Measurements from ENCODE around the gene TTC13. TPM values are rescaled to one million over a fixed set of nuclear protein-coding genes. Genes with fewer than 3 reads are reported as not detected.
A peak's percentile ranks its signal among the peaks of the same experiment; 100 is the strongest.

The TTC13 gene, protein sequence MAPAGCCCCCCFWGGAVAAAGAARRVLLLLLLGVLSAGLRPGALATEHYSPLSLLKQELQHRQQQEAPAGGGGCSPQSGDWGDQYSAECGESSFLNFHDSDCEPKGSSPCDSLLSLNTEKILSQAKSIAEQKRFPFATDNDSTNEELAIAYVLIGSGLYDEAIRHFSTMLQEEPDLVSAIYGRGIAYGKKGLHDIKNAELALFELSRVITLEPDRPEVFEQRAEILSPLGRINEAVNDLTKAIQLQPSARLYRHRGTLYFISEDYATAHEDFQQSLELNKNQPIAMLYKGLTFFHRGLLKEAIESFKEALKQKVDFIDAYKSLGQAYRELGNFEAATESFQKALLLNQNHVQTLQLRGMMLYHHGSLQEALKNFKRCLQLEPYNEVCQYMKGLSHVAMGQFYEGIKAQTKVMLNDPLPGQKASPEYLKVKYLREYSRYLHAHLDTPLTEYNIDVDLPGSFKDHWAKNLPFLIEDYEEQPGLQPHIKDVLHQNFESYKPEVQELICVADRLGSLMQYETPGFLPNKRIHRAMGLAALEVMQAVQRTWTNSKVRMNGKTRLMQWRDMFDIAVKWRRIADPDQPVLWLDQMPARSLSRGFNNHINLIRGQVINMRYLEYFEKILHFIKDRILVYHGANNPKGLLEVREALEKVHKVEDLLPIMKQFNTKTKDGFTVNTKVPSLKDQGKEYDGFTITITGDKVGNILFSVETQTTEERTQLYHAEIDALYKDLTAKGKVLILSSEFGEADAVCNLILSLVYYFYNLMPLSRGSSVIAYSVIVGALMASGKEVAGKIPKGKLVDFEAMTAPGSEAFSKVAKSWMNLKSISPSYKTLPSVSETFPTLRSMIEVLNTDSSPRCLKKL
- total RNA-seq (10 to 100 TPM; 10.2 to 18.5 TPM), polyA plus RNA-seq (ENCODE audit: insufficient read depth, low read depth, low replicate concordance) (7.5 TPM)
- long read RNA-seq, donor 1 = 0 reads
- long read RNA-seq, donor 2 = 0 reads

DNA sequence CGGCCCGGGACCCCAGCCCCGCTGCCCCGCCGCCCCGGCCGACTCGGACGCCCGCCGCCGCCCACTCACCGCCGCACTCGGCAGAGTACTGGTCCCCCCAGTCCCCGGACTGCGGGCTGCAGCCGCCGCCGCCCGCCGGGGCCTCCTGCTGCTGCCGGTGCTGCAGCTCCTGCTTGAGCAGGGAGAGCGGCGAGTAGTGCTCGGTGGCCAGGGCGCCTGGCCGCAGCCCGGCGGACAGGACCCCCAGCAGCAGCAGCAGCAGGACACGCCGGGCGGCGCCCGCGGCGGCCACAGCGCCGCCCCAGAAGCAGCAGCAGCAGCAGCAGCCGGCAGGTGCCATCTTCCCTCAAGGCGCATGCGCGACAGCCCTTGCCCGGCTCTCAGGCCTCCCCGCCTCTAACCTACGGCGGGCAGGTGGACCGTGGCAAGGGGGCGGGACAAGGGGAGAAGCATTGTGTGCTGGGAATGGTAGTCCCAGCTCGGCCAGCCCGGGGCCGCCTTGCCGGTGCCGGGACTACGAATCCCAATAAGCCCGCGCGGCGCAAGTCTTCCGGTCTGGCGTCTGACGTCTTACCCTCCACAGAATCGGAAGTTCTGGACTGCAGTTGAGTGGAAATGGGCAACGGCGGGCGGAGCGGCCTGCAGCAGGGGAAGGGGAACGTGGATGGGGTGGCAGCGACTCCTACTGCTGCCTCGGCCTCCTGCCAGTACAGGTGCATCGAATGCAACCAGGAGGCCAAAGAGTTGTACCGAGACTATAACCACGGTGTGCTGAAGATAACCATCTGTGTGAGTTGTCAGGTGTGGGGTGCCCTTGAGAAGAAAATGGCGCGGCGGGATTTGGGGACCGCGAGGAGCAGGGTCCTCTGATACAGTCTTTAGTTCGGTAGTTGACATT is at the start of gene TTC13, which contains the start of gene ARV1:
Gene TTC13 (minus strand): TSS at position 371 of the 898 bp plus-strand sequence. CDS start 31 bp downstream, at position 340.
Gene ARV1 (plus strand): TSS at position 604 of the 898 bp plus-strand sequence. CDS start 12 bp downstream, at position 616.
- no peaks in the 10 kb centered on the region for H3K9me3 ChIP-seq
- no peaks in the 10 kb centered on the region for H3K27me3 ChIP-seq
- peak; percentile 99 for DNase-seq
- peak within 1 kb of the TSS in 1 of 2 donors; percentile 56 for H3K27ac ChIP-seq
- no peaks in the 10 kb centered on the region for H3K36me3 ChIP-seq (ENCODE audit: low read depth, missing control alignments)
- TF ChIP-seq CTCF (IDR thresholded peaks at IDR 0.05) = peak in 1 of 3 experiments; percentile 20
- TF ChIP-seq POLR2A (IDR thresholded peaks at IDR 0.05) = no peak
- H3K4me1 ChIP-seq = peaks cover 13% of the 10 kb centered on the region
- intact Hi-C loops (cut with DNase I; ENCODE audit: low total_unique reads) = no loop called here
- peak within 1 kb of the TSS; percentile 71 to 82 for H3K4me3 ChIP-seq
- 0% methylated on average over 31 to 37 of the region's 79 CpGs for WGBS, 2 donors

GRCh38 chr1:231027971-231028370 is 49.3 kb upstream of the TTC13 start:
- intact Hi-C loops (cut with DNase I; ENCODE audit: low total_unique reads) = no loop called here
- WGBS, 2 donors = 89% methylated on average over 8 to 10 of the region's 10 CpGs
- DNase-seq = no peak

GRCh38 chr1:231027136-231027925 is 48.7 kb upstream of the TTC13 start:
- intact Hi-C loops (cut with DNase I; ENCODE audit: low total_unique reads) = no loop called here
- no peak overlapping the region for H3K27ac ChIP-seq
- no peaks in the 10 kb centered on the region for H3K27me3 ChIP-seq
- no peak for DNase-seq
- H3K36me3 ChIP-seq (ENCODE audit: low read depth, missing control alignments) = no peaks in the 10 kb centered on the region
- WGBS, 2 donors = 83 to 86% methylated on average over 18 to 23 of the region's 23 CpGs
- no peaks in the 10 kb centered on the region for H3K9me3 ChIP-seq
- TF ChIP-seq CTCF (IDR thresholded peaks at IDR 0.05) (no peak), POLR2A (IDR thresholded peaks at IDR 0.05) (no peak)
- H3K4me1 ChIP-seq = no peaks in the 10 kb centered on the region
- no peak overlapping the region for H3K4me3 ChIP-seq

More at GRCh38 chr1:231027971-231028370, 49.3 kb upstream of the TTC13 start:
- no peaks in the 10 kb centered on the region for H3K9me3 ChIP-seq
- H3K27me3 ChIP-seq = no peaks in the 10 kb centered on the region
- TF ChIP-seq CTCF (IDR thresholded peaks at IDR 0.05) (no peak), POLR2A (IDR thresholded peaks at IDR 0.05) (no peak)
- no peak overlapping the region for H3K27ac ChIP-seq
- H3K4me1 ChIP-seq = no peaks in the 10 kb centered on the region
- no peaks in the 10 kb centered on the region for H3K36me3 ChIP-seq (ENCODE audit: low read depth, missing control alignments)
- H3K4me3 ChIP-seq = no peak overlapping the region

DNA sequence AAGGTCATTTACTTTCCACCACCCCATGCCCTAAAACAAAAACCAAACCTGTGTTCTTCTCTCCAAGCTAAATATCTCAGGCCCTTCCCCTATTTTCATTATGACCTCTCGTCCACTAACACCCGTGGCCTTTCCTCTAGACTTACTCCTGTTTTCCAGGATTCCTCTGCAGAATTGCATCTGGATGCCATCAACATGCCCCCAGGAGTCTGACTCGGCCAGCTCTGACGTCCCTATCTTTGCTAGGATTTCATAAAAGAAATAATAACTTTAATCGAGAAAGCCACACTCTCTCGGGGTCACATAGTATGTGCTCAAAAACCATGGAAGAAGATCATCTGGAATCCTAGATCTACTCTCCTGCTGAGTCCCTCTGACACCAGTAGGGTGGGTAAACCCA is 47.9 kb upstream of the TTC13 start:
- no peak overlapping the region for H3K4me3 ChIP-seq
- 88 to 90% methylated on average over 6 of the region's 6 CpGs for WGBS, 2 donors
- H3K36me3 ChIP-seq (ENCODE audit: low read depth, missing control alignments) = no peaks in the 10 kb centered on the region
- TF ChIP-seq POLR2A (IDR thresholded peaks at IDR 0.05) (no peak), CTCF (IDR thresholded peaks at IDR 0.05) (no peak)
- no peaks in the 10 kb centered on the region for H3K27me3 ChIP-seq
- no peak overlapping the region for H3K27ac ChIP-seq
- H3K9me3 ChIP-seq = no peaks in the 10 kb centered on the region
- DNase-seq = no peak
- H3K4me1 ChIP-seq = no peaks in the 10 kb centered on the region
- intact Hi-C loops (cut with DNase I; ENCODE audit: low total_unique reads) = no loop called here

Measured in testis (tissue), 5 donors.